PC-9 (cell line): ENCODE measurements around the gene NLGN4X. TPM values are rescaled to one million over a fixed set of nuclear protein-coding genes. Genes with fewer than 3 reads are reported as not detected.

Source experiments
- BruUV-seq: library from RNA; stranded (reverse); fragments of 400-500 nt; replicated peaks from 2 replicates; lab custom pipeline; 2021; lab: Mats Ljungman, UMichigan
- CTCF ChIA-PET: fragments of 300-600 bp; sonication (Branson Sonifier 250); formaldehyde crosslinking; loops from one replicate; lab custom pipeline; 2022; ENCODE audit warnings: antibody characterized with exemption; lab: Charles Lee
- POLR2A ChIA-PET: fragments of 300-600 bp; sonication (Branson Sonifier 250); formaldehyde crosslinking; loops from one replicate; lab custom pipeline; 2022; ENCODE audit warnings: antibody characterized with exemption; ENCODE audit not compliant: unreplicated experiment; lab: Charles Lee
- DNase-seq, 2 experiments: peaks; one replicate each; pipeline versions ENCODE4 v3.0.0 to v3.0.0-alpha.2; 2015 to 2022; ENCODE audit warnings: mixed read lengths in 1 of 2
- H2AFZ ChIP-seq: fragments of 200-600 bp; sonication (generic); 2 replicates; pipeline ENCODE4 v1.8.1; 2017; ENCODE audit warnings: antibody characterized with exemption
- H3F3A ChIP-seq: fragments of 200-600 bp; sonication (generic); 2 replicates; pipeline ENCODE4 v1.8.1; 2017; ENCODE audit warnings: antibody characterized with exemption, mild to moderate bottlenecking, low read depth; ENCODE audit not compliant: insufficient read depth
- H3K27ac ChIP-seq: fragments of 200-600 bp; sonication (generic); 2 replicates; pipeline ENCODE4 v1.6.1; 2016; ENCODE audit warnings: mixed run types
- H3K27me3 ChIP-seq: fragments of 200-600 bp; sonication (generic); 2 replicates; pipeline ENCODE4 v1.6.1; 2016; ENCODE audit warnings: low read depth, mixed run types; ENCODE audit not compliant: insufficient read depth
- H3K36me3 ChIP-seq: fragments of 200-600 bp; sonication (generic); 2 replicates; pipeline ENCODE4 v1.6.1; 2016; ENCODE audit warnings: low read depth, mixed run types
- H3K4me1 ChIP-seq: fragments of 200-600 bp; sonication (generic); replicated peaks from 2 replicates; pipeline ENCODE4 v1.6.1; 2016; ENCODE audit warnings: mixed run types; ENCODE audit not compliant: insufficient read depth
- H3K4me2 ChIP-seq: fragments of 200-600 bp; sonication (generic); 2 replicates; pipeline ENCODE4 v1.6.1; 2017; ENCODE audit warnings: mixed run types
- H3K4me3 ChIP-seq: fragments of 200-600 bp; sonication (generic); 2 replicates; pipeline ENCODE4 v1.6.1; 2016; ENCODE audit warnings: mixed run types
- H3K79me2 ChIP-seq: fragments of 200-600 bp; sonication (generic); 2 replicates; pipeline ENCODE4 v1.6.1; 2017; ENCODE audit warnings: low read depth, mixed run types
- H3K9me2 ChIP-seq: fragments of 200-600 bp; sonication (generic); 2 replicates; pipeline ENCODE4 v1.8.1; 2017; ENCODE audit warnings: mild to moderate bottlenecking; ENCODE audit not compliant: insufficient read depth
- H3K9me3 ChIP-seq: fragments of 200-600 bp; sonication (generic); 2 replicates; pipeline ENCODE4 v1.8.1; 2016; ENCODE audit warnings: low read depth; ENCODE audit not compliant: insufficient read depth
- H4K20me1 ChIP-seq: fragments of 200-600 bp; sonication (generic); 2 replicates; pipeline ENCODE4 v1.8.1; 2017; ENCODE audit not compliant: insufficient read depth
- EZH2 ChIP-seq: fragments of 200-600 bp; sonication (generic); IDR thresholded peaks from 2 replicates; pipeline ENCODE4 v1.8.0; 2017; ENCODE audit warnings: antibody characterized with exemption, low read depth
- intact Hi-C: fragments of 100-400 bp; cut with micrococcal nuclease; formaldehyde crosslinking; loops from one replicate; pipeline ENCODE4 v1.10.0; 2022; ENCODE audit not compliant: unreplicated experiment
- total RNA-seq: library from RNA; stranded (reverse); gene quantifications from 2 replicates; pipeline ENCODE4 v1.2.3, GENCODE V29; 2021
- TF ChIP-seq, protein P1 (sequence below): fragments of 200-600 bp; sonication (generic); conservative IDR thresholded peaks from 2 replicates; pipeline ENCODE4 v1.6.1; 2017; ENCODE audit warnings: mixed run types, antibody characterized with exemption, mild to moderate bottlenecking, moderate library complexity

The NLGN4X gene
- total RNA-seq, 1 experiment from 2014 or later = 0.31 TPM

GRCh38 chrX:5869786-5870185, 358.9 kb downstream of the NLGN4X start:
- no peak overlapping the region for H3K4me3 ChIP-seq
- no peak for DNase-seq
- no peaks in the 10 kb centered on the region for H4K20me1 ChIP-seq
- TF ChIP-seq EZH2 = no peak
- TF ChIP-seq, protein P1, sequence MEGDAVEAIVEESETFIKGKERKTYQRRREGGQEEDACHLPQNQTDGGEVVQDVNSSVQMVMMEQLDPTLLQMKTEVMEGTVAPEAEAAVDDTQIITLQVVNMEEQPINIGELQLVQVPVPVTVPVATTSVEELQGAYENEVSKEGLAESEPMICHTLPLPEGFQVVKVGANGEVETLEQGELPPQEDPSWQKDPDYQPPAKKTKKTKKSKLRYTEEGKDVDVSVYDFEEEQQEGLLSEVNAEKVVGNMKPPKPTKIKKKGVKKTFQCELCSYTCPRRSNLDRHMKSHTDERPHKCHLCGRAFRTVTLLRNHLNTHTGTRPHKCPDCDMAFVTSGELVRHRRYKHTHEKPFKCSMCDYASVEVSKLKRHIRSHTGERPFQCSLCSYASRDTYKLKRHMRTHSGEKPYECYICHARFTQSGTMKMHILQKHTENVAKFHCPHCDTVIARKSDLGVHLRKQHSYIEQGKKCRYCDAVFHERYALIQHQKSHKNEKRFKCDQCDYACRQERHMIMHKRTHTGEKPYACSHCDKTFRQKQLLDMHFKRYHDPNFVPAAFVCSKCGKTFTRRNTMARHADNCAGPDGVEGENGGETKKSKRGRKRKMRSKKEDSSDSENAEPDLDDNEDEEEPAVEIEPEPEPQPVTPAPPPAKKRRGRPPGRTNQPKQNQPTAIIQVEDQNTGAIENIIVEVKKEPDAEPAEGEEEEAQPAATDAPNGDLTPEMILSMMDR = no peak
- no peaks in the 10 kb centered on the region for H3K36me3 ChIP-seq
- no peaks in the 10 kb centered on the region for H3F3A ChIP-seq
- H3K9me2 ChIP-seq = no peaks in the 10 kb centered on the region
- no TSS peak for BruUV-seq
- H3K4me2 ChIP-seq = no peak overlapping the region
- no peak overlapping the region for H3K27ac ChIP-seq
- 0 out of 2 replicates have a peak, but pooled peaks cover 2% of the 10 kb centered on the region for H3K27me3 ChIP-seq
- no peak overlapping the region for H2AFZ ChIP-seq
- H3K79me2 ChIP-seq = no peaks in the 10 kb centered on the region
- POLR2A ChIA-PET = no interaction called here
- no peaks in the 10 kb centered on the region for H3K4me1 ChIP-seq
- CTCF ChIA-PET = no interaction called here
- no peaks in the 10 kb centered on the region for H3K9me3 ChIP-seq
- intact Hi-C loops = no loop called here

DNA sequence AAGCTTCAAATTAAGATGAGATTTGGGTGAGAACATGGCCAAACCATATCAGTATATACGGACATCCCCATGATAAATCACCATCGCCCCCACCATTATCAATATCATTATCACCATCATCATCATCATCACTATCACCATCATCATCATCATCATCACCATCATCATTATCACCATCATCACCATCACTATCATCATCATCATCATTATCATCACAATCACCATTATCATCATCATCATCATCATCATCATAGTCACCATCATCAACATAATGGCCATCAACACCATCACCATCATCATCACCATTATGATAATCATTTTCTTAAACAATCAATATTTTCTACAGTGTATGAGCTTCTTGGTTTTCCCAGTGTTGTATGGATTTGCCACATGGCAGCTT, 360.9 kb downstream of the NLGN4X start:
- Histone ChIP-seq H3K4me1 (no peaks in the 10 kb centered on the region), H2AFZ (no peak overlapping the region), H3K27ac (no peak overlapping the region), H3K4me2 (no peak overlapping the region), H3K79me2 (no peaks in the 10 kb centered on the region), H3K4me3 (no peak overlapping the region), H3K36me3 (no peaks in the 10 kb centered on the region), H3K27me3 (0 out of 2 replicates have a peak, but pooled peaks cover 2% of the 10 kb centered on the region), H4K20me1 (no peaks in the 10 kb centered on the region), H3K9me2 (no peaks in the 10 kb centered on the region), H3K9me3 (no peaks in the 10 kb centered on the region), H3F3A (no peaks in the 10 kb centered on the region)
- ChIA-PET POLR2A (no interaction called here), CTCF (no interaction called here)
- no peak for TF ChIP-seq EZH2
- TF ChIP-seq, protein P1 = no peak
- intact Hi-C loops = no loop called here
- BruUV-seq = no TSS peak
- DNase-seq = no peak

GRCh38 chrX:5857232-5857631, 371.4 kb downstream of the NLGN4X start:
- Histone ChIP-seq H3K4me3 (no peak overlapping the region), H2AFZ (no peak overlapping the region), H3K9me3 (no peaks in the 10 kb centered on the region), H3K4me2 (no peak overlapping the region), H3K27ac (no peak overlapping the region), H3K9me2 (no peaks in the 10 kb centered on the region), H3K4me1 (no peaks in the 10 kb centered on the region), H3K27me3 (no peaks in the 10 kb centered on the region), H3F3A (no peaks in the 10 kb centered on the region), H3K36me3 (no peaks in the 10 kb centered on the region), H3K79me2 (no peaks in the 10 kb centered on the region), H4K20me1 (no peaks in the 10 kb centered on the region)
- no TSS peak for BruUV-seq
- intact Hi-C loops = no loop called here
- ChIA-PET CTCF (no interaction called here), POLR2A (no interaction called here)
- TF ChIP-seq, protein P1 = no peak
- no peak for TF ChIP-seq EZH2
- no peak for DNase-seq
